K562 (cell line): ENCODE results near the gene CCNYL1. TPM values are rescaled to one million over a fixed set of nuclear protein-coding genes. Genes with fewer than 3 reads are reported as not detected.

Experiments
- AFF1 ChIP-seq, 2 experiments: fragments of 450-650 bp; IDR thresholded peaks; 2 replicates each; pipeline ENCODE4 v1.6.1; 2018; ENCODE audit warnings: mild to moderate bottlenecking in 2 of 2, low read depth in 1 of 2; ENCODE audit not compliant: partially characterized antibody in 2 of 2
- ATF2 ChIP-seq: sonication (generic); formaldehyde crosslinking; IDR thresholded peaks from 2 replicates; pipeline ENCODE4 v1.8.1; 2022; ENCODE audit warnings: missing genetic modification reagents
- BCOR ChIP-seq: fragments of 450-650 bp; IDR thresholded peaks from 2 replicates; pipeline ENCODE4 v1.6.1; 2016
- L3MBTL2 ChIP-seq: fragments of 450-650 bp; IDR thresholded peaks from 2 replicates; pipeline ENCODE4 v1.6.1; 2016; ENCODE audit warnings: mild to moderate bottlenecking, moderate library complexity
- LCOR ChIP-seq: sonication (generic); formaldehyde crosslinking; IDR thresholded peaks from 2 replicates; pipeline ENCODE4 v1.8.0; 2022; ENCODE audit warnings: mild to moderate bottlenecking, missing genetic modification reagents
- MCM5 ChIP-seq: fragments of 450-650 bp; IDR thresholded peaks from 2 replicates; pipeline ENCODE4 v1.6.1; 2016; ENCODE audit warnings: low read depth
- MGA ChIP-seq: fragments of 450-650 bp; IDR thresholded peaks from 2 replicates; pipeline ENCODE4 v1.6.1; 2016; ENCODE audit warnings: mild to moderate bottlenecking, moderate library complexity
- NCOA6 ChIP-seq: fragments of 450-650 bp; IDR thresholded peaks from 2 replicates; pipeline ENCODE4 v1.6.1; 2017; ENCODE audit warnings: mild to moderate bottlenecking
- PKNOX1 ChIP-seq: fragments of 450-650 bp; IDR thresholded peaks from 2 replicates; pipeline ENCODE4 v1.6.1; 2016
- TAF7 ChIP-seq: fragments of 450-650 bp; IDR thresholded peaks from 2 replicates; pipeline ENCODE4 v1.6.1; 2016; ENCODE audit warnings: missing genetic modification characterization, missing compliant biosample characterization
- polyA plus RNA-seq, 8 experiments: library from polyadenylated mRNA; depleted of rRNA in 4 of 8; stranded (reverse) in 5 of 8; unstranded in 3 of 8; fragments of >200 nt; fragmentation: Nextera tagmentation in 2 of 8; fragmentation: Illumina TruSeq in 1 of 8; extraction: Ambion mirVana in 2 of 8; extraction: Trizol in 1 of 8; gene quantifications; 2 replicates each; pipeline versions ENCODE4 v1.2.1 to v1.2.3, GENCODE V29; 2011 to 2014; ENCODE audit warnings: inconsistent platforms in 1 of 8, missing spikeins in 1 of 8
- total RNA-seq, 7 experiments: library from RNA; depleted of rRNA in 6 of 7; stranded (reverse); fragments of >200 nt in 6 of 7; fragmentation: Illumina TruSeq in 2 of 7; extraction: Trizol in 2 of 7; gene quantifications; 2 replicates each; pipeline versions ENCODE4 v1.2.1 to v1.2.3, GENCODE V29; 2011 to 2021; ENCODE audit warnings: low replicate concordance in 1 of 7

The CCNYL1 gene
- total and polyA plus RNA-seq, 9 of the 15 experiments (the other 6 are each of a cell fraction or from before 2014, with no cell fraction given) = 1.9 to 7.5 (median 4.7) TPM

- TF ChIP-seq PKNOX1 = no peak
- TF ChIP-seq MCM5 = no peak
- TF ChIP-seq L3MBTL2 = peak; percentile 30; the same call in 1 of the 2 replicates
- TF ChIP-seq BCOR = no peak
- TF ChIP-seq MGA = peak; percentile 30; the same call in 1 of the 2 replicates
- no peak for TF ChIP-seq LCOR (CRISPR knock-in tag)
- no peak for TF ChIP-seq NCOA6
- TF ChIP-seq AFF1 (IDR thresholded peaks at IDR 0.05; ENCODE audit: low read depth in 1 of 2, partially characterized antibody in 2 of 2) = peak; percentile 40 to 66
- TF ChIP-seq ATF2 = no peak
- TF ChIP-seq TAF7 (tag) = peak; percentile 86
Measured at GRCh38 chr2:207772844-207773205, 61.4 kb downstream of the CCNYL1 start (continued).
